SW 1271 (cell line): ENCODE results near the gene ASH1L.
"Not testable (repeated sequence)": the region's sequence is repeated elsewhere in the genome, so short reads cannot be mapped to it uniquely, and the experiment has no call there.

ENCODE experiments used
- DNase-seq, 2 experiments: peaks; one replicate each; lab custom pipeline; 2025; lab: John Stamatoyannopoulos, UW

ASH1L gene

DNA sequence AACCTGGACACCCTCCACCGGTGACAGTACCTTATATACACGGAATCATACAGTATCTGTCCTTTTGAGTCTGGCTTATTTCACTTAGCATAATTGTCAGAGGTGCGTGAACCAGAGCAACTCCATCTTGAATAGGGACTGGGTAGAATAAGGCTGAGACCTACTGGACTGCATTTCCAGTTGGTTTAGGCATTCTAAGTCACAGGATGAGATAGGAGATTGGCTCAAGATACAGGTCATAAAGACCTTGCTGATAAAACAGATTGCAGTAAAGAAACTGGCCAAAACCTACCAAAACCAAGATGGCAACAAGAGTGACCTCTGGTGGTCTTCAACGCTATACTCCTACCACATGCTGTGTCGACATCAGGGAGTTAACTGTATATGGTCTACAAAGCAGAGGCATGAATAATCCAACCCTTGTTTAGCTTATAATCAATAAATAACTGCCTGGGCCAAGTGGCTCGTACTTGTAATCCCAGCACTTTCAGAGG lies 255.3 kb downstream of the ASH1L start:
- peak in 1 of 2 experiments; percentile 11 for DNase-seq

DNA sequence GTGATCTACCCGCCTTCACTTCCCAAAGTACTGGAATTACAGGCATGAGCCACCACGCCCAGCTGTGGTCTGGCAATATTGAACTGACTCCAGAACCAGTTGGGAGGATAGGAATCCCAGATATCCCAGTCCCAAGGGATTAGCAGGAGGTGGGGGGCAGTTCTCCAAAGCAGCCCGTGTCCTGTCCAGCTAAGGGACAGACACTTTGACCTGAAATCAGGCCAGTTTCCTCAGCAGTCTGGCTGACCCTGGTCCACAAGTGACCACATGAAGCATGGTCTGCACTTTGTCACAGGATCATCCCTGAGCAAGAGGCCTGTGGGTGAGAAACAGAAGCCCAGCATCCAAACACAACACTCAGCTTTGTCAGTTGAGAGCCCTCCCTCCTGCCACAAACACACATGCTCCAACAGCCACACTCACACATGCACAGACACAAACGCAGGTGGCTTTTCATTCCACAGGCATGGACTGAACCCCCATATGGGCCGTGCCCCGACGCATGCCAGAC lies 256.7 kb downstream of the ASH1L start:
- DNase-seq, result no peak

DNA sequence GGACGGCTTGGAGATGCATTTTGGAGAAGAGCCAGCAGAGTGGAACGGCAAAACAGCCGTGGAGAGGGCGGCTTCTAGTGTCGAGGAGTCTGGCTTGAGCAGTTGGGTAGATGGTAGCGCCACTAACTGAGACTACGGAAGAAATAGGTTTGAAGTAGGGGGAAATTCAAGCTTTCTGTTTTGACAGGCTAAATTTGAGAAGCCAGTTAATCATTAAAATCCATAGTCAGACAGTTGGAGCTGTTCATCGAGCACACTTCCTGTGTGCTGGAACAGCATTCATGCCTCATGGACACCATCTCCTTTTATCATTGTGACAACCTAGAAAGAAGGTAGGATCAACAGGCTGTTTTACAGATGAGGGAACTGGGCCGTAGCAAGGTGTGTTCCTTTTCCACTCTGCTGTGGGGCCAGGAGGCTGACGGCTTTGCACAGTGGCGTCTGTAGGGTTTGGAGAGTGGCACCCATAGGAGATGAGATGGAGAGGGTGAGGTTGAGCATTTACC lies 258.0 kb downstream of the ASH1L start:
- DNase-seq, result no peak

DNA sequence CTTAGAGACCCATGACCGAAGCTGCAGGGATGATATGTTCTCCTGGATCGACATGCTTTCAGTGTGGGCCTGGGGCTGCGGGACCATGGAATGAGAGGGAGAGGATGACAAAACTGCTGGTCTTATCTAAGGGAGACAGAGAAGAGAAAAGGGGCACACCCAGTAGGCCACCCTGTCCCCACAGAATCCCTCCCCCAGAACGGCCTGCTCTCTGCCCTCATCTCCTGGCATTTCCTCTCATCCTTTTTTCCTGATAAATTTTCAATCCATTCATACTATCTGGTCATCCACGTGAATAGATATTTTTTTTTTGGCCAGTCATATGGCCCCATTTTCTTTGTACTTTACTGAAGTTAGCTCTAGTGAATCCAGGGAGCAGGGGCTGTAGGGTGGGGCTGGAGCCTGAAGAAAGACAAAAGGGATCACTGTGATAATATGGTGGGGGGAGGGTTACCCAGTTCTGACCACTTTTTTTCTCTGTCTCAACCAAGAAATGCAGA lies 261.2 kb downstream of the ASH1L start, which contains the start of gene PKLR:
Gene PKLR (minus strand): TSS at position 97 of the 500 bp plus-strand sequence. CDS start 43 bp downstream, at position 54.
- DNase-seq, result no peak

DNA sequence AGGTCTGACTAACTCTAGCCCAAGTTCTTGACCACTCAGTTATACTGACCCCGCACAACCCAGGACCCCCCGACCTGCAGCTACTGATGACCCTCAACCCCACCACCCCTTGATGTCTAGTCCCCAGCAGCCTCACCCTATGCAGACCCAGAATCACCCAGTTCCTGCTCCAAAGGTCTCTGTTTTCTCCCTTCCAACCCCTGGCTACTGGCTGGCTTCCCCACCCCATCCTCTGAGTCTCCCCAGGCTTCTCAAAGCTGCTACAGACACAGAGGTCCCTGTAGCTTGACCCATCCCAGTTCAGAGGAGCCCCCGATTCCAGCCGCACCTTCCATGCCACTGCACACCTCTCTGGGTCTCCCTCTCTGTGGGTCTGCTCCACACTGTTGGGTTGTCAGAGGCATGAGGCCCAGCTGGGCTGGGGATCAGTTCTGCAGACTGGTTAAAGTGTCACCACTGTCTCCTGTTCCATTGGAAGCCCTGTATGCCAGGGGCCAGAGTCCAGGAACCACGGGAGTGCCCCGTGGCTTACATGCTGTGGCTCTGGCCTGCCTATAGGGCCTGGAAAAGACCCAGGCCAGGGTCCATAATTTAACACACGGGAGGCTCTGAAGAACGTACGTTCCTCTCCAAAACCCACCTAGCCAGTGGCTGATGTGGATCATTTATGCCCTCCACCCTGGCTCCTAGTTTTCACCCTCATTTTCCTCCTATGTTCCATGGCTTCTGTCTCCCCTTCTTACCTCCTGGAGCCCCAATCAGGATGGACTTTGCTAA lies 261.9 kb downstream of the ASH1L start:
- DNase-seq, result no peak

DNA sequence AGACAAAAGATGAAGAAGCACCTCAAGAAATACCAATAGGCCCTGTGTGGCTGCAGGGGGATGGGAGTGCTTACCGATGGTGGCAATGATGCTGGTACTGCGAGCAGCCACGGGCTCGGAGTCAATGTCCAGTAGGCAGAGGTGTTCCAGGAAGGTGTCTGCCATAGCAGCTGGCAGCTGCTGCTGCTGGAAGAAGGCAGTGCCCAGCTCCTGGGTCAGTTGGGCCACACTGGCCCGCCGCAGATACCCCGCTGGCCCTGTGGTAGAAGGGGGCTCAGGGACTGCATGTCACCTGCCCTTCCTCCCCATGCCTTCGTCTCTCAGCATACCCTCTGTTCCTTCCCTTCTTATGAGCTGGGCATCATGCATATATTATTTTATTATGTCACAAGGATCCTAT lies 262.6 kb downstream of the ASH1L start:
- no peak for DNase-seq

DNA sequence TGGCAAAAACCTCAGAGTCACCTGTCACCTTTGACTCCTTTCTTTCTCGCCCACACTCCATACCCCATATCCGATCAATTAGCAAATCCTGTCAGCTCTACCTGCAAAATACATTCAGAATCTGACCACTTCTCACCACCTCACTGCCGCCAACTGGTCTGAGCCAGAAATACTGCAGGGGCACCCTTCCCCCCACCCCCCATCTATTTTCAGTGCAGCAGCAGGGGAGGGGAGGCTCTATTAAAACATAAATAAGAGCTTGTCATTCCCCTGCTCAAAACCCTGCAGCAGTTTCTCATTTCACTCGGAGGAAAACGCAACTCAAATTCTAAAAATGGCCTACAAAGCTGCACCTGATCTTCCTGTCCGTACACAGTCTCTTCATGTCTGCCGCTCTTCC lies 265.2 kb downstream of the ASH1L start:
- no peak for DNase-seq

DNA sequence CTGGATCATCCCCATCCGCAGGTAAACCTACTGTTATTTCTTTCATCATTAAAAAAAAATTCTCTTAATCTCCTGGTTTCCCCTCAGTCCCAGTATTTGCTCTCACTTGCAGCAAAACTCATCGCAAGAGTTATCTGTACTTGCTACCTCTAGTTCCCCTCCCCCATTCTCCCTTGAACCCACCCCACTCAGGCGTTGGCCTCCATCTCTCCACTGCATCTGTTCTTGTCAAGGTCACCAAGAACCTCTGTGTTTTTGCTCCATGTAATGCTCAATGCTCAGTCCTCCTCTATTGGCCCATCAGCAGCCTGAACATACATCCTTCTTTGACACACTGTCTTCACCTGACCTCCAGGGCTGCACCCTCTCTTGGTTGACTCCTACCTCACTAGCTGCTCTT lies 265.9 kb downstream of the ASH1L start:
- no peak for DNase-seq

DNA sequence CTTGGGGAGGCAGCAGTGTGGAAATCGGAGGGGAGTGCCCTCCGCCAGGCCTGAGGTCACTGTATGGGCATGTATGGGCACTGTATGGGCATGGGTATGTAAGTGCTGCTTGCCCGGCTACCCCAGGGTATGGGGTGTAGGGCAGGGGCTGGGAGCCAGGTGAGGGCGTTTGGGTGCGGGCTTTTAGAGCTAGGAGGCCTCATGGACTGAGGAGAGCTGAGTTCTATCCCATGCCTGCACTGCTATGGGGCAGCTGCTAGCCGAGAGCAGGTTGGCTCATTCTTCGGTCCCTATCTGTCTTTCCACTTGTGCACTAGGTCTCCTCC lies 266.7 kb downstream of the ASH1L start:
- DNase-seq, result no peak

DNA sequence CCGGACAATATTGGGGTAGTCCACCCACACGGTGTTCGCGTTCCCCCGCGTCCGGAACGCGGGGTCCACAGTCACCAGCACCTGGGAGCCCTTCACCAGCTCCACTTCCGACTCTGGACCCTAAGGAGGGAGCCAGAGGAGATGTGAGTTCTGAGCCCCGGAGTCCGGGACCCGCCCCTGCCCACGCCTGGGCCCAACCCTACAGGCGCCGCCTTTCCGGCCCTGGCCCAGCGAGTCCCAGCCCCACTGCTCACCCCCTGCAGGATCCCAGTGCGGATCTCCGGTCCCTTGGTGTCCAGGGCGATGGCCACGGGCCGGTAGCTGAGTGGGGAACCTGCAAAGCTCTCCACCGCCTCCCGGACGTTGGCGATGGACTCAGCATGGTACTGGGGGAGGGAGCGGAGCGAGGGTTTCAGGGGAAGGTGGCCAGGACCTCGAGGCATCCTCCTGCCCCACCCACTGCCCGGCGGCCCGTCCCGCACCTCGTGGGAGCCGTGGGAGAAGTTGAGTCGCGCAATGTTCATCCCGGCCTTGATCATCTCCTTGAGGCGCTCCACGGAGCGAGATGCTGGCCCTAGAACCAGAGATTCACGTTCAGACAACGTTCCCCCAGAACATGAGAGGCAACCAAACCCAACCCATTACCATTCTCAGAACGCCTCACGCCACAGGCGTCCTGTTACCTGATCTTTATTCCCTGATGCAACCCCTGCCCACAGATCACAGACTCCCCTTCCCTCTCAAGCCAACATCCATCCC lies 267.2 kb downstream of the ASH1L start:
- DNase-seq, result no peak

DNA sequence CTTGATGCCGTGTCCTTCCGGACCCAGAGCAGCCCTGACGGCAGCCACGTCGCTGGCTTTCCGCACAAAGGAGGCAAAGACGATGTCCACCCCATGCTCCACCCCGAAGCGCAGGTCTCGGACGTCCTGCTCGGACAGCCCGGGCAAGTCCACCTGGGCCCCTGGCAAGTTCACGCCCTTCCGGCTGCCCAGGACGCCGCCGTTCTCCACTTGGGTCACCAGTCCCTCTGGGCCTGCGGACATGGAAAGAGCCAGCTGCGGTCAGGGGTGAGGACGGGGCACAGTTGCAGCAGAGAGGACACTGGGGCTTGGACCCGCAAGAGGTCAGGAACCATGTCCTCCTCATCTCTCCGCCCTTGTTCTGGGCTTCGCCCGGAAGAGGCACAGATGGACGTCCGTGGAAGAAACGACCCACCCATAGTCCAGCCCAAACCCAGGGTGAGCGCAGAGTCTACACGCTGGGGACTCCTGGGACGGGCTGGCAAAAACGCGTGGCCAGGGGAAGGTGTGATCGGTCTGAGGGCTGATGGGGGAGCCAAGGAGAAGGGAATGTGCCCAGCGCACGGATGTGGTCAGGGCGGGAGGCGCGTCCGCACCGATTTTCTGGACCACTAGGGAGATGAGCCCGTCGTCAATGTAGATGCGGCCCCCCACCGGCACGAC lies 268.0 kb downstream of the ASH1L start:
- no peak for DNase-seq

DNA sequence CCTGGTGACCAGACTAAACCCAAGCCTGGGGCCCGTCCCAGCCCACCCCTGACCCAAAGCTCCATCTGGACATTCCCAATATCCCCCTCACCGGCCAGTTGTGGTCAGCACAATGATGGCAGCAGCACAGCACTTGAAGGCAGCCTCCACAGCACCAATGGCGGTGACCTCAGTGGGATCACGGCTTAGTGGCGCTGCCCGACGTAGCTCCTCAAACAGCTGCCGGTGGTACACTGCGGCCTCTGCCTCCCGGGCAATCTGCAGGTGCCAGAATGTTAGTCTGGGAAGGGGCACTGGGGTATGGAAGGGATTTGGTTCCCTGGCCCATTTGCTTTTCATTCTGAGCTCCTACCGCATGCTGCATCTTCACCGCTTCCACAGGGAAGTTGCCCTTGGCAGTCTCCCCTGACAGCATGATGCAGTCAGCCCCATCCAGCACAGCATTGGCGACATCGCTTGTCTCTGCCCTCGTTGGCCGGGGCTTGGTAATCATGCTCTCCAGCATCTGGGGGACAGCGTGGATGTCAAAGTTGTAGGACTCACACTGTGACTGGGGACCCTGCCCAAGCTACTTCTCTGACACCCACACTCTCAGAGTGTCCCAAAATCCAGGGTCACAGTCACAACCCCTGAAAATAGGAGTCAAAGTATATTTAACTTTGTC lies 269.4 kb downstream of the ASH1L start:
- DNase-seq, result no peak

DNA sequence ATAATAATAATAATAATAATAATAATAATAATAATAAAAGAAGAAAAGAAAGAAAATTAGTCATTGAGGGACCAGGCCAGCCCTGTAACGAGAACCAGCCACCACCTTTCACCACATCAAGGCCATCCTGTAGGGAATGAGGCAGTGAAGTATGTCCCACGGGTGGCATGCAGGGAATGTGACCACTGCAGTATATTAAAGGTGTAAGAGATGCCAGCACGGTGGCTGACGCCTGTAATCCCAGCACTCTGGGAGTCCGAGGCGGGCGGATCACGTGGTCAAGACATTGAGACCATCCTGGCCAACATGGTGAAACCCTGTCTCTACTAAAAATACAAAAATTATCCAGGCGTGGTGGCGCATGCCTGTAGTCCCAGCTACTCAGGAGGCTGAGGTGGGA lies 271.6 kb downstream of the ASH1L start:
- not testable (repeated sequence) for DNase-seq

DNA sequence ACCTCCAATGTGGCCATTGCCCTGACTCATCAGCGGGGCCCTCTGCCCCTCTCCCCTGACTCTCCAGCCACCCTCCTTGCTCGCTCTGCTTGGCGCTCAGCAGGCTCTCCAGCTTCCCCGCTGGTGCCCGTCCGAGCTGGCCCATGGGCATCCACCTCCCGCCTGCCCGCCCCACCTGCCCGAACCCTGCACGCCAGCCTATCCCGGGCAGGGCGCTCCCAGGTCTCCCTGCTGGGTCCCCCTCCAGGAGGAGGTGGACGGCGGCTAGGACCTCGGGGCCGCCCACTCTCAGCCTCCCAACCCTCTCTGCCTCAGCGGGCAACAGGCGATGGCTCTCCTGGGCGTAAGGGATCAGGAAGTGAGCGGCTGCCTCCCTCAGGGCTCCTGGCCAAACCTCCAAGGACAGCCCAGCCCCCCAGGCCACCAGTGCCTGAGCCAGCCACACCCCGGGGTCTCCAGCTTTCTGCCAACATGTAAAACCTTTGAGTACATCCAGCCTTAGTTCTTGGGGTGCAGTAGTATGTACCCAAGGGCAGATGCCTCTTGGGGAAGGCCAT lies 274.5 kb downstream of the ASH1L start:
- DNase-seq, result no peak

DNA sequence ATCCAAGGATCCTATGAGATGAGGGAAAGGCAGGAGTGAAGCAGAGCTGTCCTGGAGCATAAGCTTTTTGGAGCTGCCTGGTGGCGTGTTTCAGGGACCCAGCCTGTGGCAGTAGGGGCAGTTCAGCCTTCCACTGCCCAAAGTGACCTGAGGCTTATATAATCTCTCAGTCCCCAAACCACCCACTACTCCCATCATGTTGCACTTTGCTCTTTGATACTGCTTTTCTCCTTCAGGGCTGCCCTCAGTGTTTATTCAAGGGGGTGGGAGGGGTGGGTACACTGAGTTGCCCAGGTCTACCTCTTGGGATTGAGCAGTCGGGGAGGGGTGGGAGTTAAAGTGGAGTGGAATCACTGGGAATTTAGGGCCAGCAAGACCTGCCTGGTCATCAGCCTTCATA lies 276.1 kb downstream of the ASH1L start:
- no peak for DNase-seq

DNA sequence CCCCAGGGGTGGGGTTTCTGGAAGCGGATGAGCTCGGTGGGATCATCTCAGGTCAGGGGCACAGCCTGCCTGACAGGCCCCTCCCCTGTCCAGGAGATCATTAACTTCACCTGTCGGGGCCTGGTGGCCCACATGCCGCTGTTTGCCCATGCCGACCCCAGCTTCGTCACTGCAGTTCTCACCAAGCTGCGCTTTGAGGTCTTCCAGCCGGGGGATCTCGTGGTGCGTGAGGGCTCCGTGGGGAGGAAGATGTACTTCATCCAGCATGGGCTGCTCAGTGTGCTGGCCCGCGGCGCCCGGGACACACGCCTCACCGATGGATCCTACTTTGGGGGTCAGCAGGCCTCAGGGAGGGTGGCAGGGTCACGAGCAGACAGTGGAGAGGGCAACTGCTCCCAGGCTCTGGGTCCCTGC lies 277.0 kb downstream of the ASH1L start:
- no peak for DNase-seq
